AG09309 (cell line): ENCODE data around the gene SRPK1.

Experiments
- DNase-seq: peaks from one replicate; pipeline ENCODE4 v3.0.0-alpha.2; 2010; ENCODE audit warnings: low read depth
- H3K4me3 ChIP-seq: 2 replicates; pipeline ENCODE4 v1.5.1; 2011; ENCODE audit warnings: mild to moderate bottlenecking, low read depth, low read length, moderate library complexity; ENCODE audit not compliant: control insufficient read depth
- TF ChIP-seq, protein P1 (sequence below): IDR thresholded peaks from 2 replicates; pipeline ENCODE4 v1.5.1; 2011; ENCODE audit warnings: mild to moderate bottlenecking, low read depth, low read length, inconsistent platforms; ENCODE audit not compliant: insufficient read depth, control insufficient read depth; ENCODE audit errors: missing control alignments

The SRPK1 gene

GRCh38 chr6:35898003-35898402, 22.9 kb downstream of the SRPK1 start:
- H3K4me3 ChIP-seq = no peak overlapping the region
- TF ChIP-seq, protein P1, sequence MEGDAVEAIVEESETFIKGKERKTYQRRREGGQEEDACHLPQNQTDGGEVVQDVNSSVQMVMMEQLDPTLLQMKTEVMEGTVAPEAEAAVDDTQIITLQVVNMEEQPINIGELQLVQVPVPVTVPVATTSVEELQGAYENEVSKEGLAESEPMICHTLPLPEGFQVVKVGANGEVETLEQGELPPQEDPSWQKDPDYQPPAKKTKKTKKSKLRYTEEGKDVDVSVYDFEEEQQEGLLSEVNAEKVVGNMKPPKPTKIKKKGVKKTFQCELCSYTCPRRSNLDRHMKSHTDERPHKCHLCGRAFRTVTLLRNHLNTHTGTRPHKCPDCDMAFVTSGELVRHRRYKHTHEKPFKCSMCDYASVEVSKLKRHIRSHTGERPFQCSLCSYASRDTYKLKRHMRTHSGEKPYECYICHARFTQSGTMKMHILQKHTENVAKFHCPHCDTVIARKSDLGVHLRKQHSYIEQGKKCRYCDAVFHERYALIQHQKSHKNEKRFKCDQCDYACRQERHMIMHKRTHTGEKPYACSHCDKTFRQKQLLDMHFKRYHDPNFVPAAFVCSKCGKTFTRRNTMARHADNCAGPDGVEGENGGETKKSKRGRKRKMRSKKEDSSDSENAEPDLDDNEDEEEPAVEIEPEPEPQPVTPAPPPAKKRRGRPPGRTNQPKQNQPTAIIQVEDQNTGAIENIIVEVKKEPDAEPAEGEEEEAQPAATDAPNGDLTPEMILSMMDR = no peak
- no peak for DNase-seq

DNA sequence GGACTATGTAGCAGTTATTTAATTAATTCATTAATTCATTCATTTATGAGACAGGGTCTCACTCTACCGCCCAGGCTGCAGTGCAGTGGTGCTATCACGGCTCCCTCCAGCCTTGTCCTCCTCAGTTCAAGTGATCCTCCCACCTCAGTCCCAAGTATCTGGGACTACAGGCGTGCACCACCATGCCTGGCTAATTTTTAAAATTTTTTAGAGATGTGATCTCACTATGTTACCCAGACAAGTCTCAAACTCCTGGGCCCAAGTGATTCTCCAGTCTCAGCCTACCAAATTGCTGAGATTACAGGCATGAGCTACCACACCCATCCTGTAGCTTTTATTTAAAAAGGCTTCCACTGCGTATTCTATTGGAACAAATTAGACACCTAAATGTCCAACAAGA, 23.4 kb downstream of the SRPK1 start:
- H3K4me3 ChIP-seq = no peak overlapping the region
- no peak for DNase-seq
- TF ChIP-seq, protein P1 = no peak

- DNase-seq = no peak
- TF ChIP-seq, protein P1 = no peak
- H3K4me3 ChIP-seq = no peak overlapping the region
Observed at GRCh38 chr6:35897036-35897435, 23.9 kb downstream of the SRPK1 start.

DNA sequence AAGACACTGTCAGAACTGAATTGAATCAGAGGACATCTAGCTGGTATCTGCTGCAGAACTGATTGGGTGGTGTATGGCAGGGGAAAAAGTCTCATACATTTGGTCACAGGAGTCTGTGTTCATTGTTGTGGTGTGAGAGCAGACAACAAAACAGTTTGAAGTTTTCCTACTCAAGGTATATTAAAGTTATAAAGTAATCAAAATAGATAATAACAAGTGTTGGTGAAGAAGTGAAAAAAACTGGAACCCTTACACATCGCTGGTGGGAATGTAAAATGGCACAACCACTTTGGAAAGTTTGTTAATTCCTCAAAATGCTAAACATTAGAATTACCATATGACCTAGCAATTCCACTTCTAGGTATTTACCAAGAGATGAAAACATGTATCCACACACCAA, 24.7 kb downstream of the SRPK1 start:
- TF ChIP-seq, protein P1 = no peak
- no peak for DNase-seq
- H3K4me3 ChIP-seq = no peak overlapping the region

DNA sequence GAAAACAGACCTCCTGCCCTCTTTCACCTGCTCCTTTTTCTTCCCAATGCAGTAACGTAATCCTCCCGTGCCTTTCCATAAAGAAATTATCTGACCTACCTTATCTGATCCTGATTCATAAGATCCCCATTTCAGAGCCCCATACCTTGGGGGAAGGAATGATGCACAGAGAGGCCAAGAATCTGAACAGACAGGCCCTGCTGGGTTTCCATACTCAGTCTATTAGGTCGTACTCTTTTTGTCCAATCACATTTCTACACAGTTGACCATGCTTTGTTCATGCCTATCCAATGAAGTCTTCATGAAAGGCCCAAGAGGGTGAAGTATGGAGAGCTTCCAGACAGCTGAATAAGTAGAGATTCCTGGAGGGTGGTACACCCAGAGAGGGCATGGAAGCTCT, 25.3 kb downstream of the SRPK1 start:
- TF ChIP-seq, protein P1 = no peak
- DNase-seq = no peak
- H3K4me3 ChIP-seq = no peak overlapping the region

DNA sequence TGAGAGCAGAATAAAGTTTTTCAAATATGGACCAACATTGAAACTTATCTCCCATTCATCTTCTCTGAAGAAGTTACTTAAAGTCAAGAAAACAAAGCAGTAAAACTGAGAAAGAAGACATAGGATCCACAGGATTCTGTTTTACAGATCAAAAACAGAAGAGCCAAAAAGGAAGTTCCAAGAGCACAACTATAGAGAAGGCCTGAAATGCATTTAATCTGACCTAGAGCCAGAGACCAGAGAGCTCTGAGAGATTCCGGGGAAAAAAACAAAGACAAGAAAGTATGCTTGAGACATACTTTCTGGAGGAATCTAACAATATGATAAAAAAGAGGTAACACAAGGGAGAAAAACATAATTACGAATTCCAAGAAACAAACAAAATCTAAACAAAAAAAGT, 26.1 kb downstream of the SRPK1 start:
- TF ChIP-seq, protein P1 = no peak
- H3K4me3 ChIP-seq = no peak overlapping the region
- DNase-seq = no peak

- no peak for DNase-seq
- TF ChIP-seq, protein P1 = no peak
- H3K4me3 ChIP-seq = no peak overlapping the region
Observed at GRCh38 chr6:35893246-35893645, 27.7 kb downstream of the SRPK1 start.
